ENCODE results near the gene NECAB2.

GRCh38 chr16:84041881-84042280, 73.8 kb downstream of the NECAB2 start:
- TF ChIP-seq RARB (CRISPR knock-in tag; IDR thresholded peaks at IDR 0.05) (no peak), TOX (CRISPR knock-in tag; IDR thresholded peaks at IDR 0.05; ENCODE audit: borderline replicate concordance) (no peak), OSR1 (CRISPR knock-in tag; IDR thresholded peaks at IDR 0.05) (no peak), ZC3H10 (CRISPR knock-in tag; IDR thresholded peaks at IDR 0.05) (no peak), ZNF8 (CRISPR knock-in tag; IDR thresholded peaks at IDR 0.05) (no peak), ZFP30 (CRISPR knock-in tag; IDR thresholded peaks at IDR 0.05) (no peak), ARNTL (CRISPR knock-in tag; IDR thresholded peaks at IDR 0.05; ENCODE audit: borderline replicate concordance, low read depth) (no peak), POU6F1 (CRISPR knock-in tag; IDR thresholded peaks at IDR 0.05; ENCODE audit: borderline replicate concordance, low read depth) (no peak), SNAI2 (CRISPR knock-in tag; IDR thresholded peaks at IDR 0.05) (no peak), CSRNP3 (CRISPR knock-in tag; IDR thresholded peaks at IDR 0.05) (no peak), PPARA (CRISPR knock-in tag; IDR thresholded peaks at IDR 0.05; ENCODE audit: borderline replicate concordance) (no peak)
- TF ChIP-seq, protein P1, sequence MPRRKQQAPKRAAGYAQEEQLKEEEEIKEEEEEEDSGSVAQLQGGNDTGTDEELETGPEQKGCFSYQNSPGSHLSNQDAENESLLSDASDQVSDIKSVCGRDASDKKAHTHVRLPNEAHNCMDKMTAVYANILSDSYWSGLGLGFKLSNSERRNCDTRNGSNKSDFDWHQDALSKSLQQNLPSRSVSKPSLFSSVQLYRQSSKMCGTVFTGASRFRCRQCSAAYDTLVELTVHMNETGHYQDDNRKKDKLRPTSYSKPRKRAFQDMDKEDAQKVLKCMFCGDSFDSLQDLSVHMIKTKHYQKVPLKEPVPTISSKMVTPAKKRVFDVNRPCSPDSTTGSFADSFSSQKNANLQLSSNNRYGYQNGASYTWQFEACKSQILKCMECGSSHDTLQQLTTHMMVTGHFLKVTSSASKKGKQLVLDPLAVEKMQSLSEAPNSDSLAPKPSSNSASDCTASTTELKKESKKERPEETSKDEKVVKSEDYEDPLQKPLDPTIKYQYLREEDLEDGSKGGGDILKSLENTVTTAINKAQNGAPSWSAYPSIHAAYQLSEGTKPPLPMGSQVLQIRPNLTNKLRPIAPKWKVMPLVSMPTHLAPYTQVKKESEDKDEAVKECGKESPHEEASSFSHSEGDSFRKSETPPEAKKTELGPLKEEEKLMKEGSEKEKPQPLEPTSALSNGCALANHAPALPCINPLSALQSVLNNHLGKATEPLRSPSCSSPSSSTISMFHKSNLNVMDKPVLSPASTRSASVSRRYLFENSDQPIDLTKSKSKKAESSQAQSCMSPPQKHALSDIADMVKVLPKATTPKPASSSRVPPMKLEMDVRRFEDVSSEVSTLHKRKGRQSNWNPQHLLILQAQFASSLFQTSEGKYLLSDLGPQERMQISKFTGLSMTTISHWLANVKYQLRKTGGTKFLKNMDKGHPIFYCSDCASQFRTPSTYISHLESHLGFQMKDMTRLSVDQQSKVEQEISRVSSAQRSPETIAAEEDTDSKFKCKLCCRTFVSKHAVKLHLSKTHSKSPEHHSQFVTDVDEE (CRISPR knock-in tag; IDR thresholded peaks at IDR 0.05): no peak
- TF ChIP-seq, protein P2, sequence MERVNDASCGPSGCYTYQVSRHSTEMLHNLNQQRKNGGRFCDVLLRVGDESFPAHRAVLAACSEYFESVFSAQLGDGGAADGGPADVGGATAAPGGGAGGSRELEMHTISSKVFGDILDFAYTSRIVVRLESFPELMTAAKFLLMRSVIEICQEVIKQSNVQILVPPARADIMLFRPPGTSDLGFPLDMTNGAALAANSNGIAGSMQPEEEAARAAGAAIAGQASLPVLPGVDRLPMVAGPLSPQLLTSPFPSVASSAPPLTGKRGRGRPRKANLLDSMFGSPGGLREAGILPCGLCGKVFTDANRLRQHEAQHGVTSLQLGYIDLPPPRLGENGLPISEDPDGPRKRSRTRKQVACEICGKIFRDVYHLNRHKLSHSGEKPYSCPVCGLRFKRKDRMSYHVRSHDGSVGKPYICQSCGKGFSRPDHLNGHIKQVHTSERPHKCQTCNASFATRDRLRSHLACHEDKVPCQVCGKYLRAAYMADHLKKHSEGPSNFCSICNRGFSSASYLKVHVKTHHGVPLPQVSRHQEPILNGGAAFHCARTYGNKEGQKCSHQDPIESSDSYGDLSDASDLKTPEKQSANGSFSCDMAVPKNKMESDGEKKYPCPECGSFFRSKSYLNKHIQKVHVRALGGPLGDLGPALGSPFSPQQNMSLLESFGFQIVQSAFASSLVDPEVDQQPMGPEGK (CRISPR knock-in tag; IDR thresholded peaks at IDR 0.05; ENCODE audit: borderline replicate concordance): no peak
